IMR-90 (cell line): ENCODE data around the gene ATXN7L3. TPM values are rescaled to one million over a fixed set of nuclear protein-coding genes. Genes with fewer than 3 reads are reported as not detected.
A peak's percentile ranks its signal among the peaks of the same experiment; 100 is the strongest.

ENCODE experiments used
- ATAC-seq: fragments of 200-7000 bp; cut with Tn5 transposase; 2 replicates; pipeline ENCODE4 v1.9.1; 2020; ENCODE audit warnings: low read depth, mild to moderate bottlenecking, moderate library complexity
- BruUV-seq: library from RNA; stranded (reverse); fragments of 400-500 nt; replicated peaks from 2 replicates; lab custom pipeline; 2021; lab: Mats Ljungman, UMichigan
- CTCF ChIA-PET: fragments of 300-600 bp; formaldehyde crosslinking; extraction: SDS; loops from one replicate; lab custom pipeline; 2021; ENCODE audit warnings: antibody characterized with exemption; lab: Yijun Ruan, JAX
- POLR2A ChIA-PET: fragments of 300-600 bp; sonication (Branson Sonifier 250); formaldehyde crosslinking; loops from one replicate; lab custom pipeline; 2022; ENCODE audit warnings: antibody characterized with exemption; ENCODE audit not compliant: unreplicated experiment; lab: Charles Lee
- DNase-seq: peaks from one replicate; pipeline ENCODE4 v3.0.0; 2013
- H2AFZ ChIP-seq: replicated peaks from 2 replicates; pipeline ENCODE3; 2013; ENCODE audit warnings: low read length, mild to moderate bottlenecking; ENCODE audit not compliant: poor library complexity
- H2AK5ac ChIP-seq: 2 replicates; pipeline ENCODE4 v1.6.1; 2013; ENCODE audit warnings: low read depth, low read length, inconsistent platforms
- H2AK9ac ChIP-seq: replicated peaks from 2 replicates; pipeline ENCODE3; 2013; ENCODE audit warnings: mild to moderate bottlenecking, low read depth, low read length, moderate library complexity; ENCODE audit not compliant: poor library complexity
- H2BK120ac ChIP-seq: 2 replicates; pipeline ENCODE4 v1.6.1; 2013; ENCODE audit warnings: low read depth, low read length, inconsistent platforms
- H2BK15ac ChIP-seq: 3 replicates; pipeline ENCODE4 v1.6.1; 2013; ENCODE audit warnings: low read depth, low read length, inconsistent platforms
- H2BK20ac ChIP-seq: 2 replicates; pipeline ENCODE4 v1.6.1; 2013; ENCODE audit warnings: low read depth, mild to moderate bottlenecking, inconsistent platforms, low read length, moderate library complexity
- H2BK5ac ChIP-seq: 2 replicates; pipeline ENCODE4 v1.6.1; 2013; ENCODE audit warnings: mild to moderate bottlenecking, low read depth, low read length, inconsistent platforms; ENCODE audit not compliant: poor library complexity, severe bottlenecking
- H3K14ac ChIP-seq: replicated peaks from 2 replicates; pipeline ENCODE4 v1.6.1; 2013; ENCODE audit warnings: low read depth, low read length, inconsistent platforms
- H3K18ac ChIP-seq: 2 replicates; pipeline ENCODE4 v1.6.1; 2013; ENCODE audit warnings: low read depth, low read length, control low read depth
- H3K23ac ChIP-seq: 2 replicates; pipeline ENCODE4 v1.6.1; 2013; ENCODE audit warnings: low read depth, low read length, inconsistent platforms
- H3K27ac ChIP-seq: 2 replicates; pipeline ENCODE4 v1.5.1; 2013; ENCODE audit warnings: mild to moderate bottlenecking, control low read depth, low read length; ENCODE audit not compliant: insufficient read depth
- H3K27me3 ChIP-seq: 2 replicates; pipeline ENCODE4 v1.6.1; 2013; ENCODE audit warnings: low read length; ENCODE audit not compliant: control insufficient read depth, insufficient read depth
- H3K36me3 ChIP-seq: 2 replicates; pipeline ENCODE4 v1.6.1; 2013; ENCODE audit warnings: low read length, mixed read lengths; ENCODE audit not compliant: control insufficient read depth, insufficient read depth
- H3K4ac ChIP-seq: 2 replicates; pipeline ENCODE4 v1.6.1; 2013; ENCODE audit warnings: low read depth, low read length, inconsistent platforms
- H3K4me1 ChIP-seq: 2 replicates; pipeline ENCODE4 v1.6.1; 2013; ENCODE audit warnings: low read length, mixed read lengths; ENCODE audit not compliant: control insufficient read depth, insufficient read depth
- H3K4me2 ChIP-seq: 2 replicates; pipeline ENCODE4 v1.6.1; 2013; ENCODE audit warnings: low read depth, mild to moderate bottlenecking, control low read depth, low read length, moderate library complexity
- H3K4me3 ChIP-seq: 2 replicates; pipeline ENCODE4 v1.5.1; 2013; ENCODE audit warnings: low read depth, mild to moderate bottlenecking, control low read depth, low read length, moderate library complexity; ENCODE audit not compliant: insufficient read depth
- H3K56ac ChIP-seq: 2 replicates; pipeline ENCODE4 v1.6.1; 2013; ENCODE audit warnings: low read length, inconsistent platforms; ENCODE audit not compliant: insufficient read depth; ENCODE audit errors: extremely low read depth
- H3K79me1 ChIP-seq, 2 experiments: 2 replicates each; pipeline ENCODE4 v1.6.1; 2013; ENCODE audit warnings: low read length in 2 of 2, inconsistent platforms in 1 of 2, low read depth in 1 of 2
- H3K9ac ChIP-seq: 2 replicates; pipeline ENCODE4 v1.6.1; 2013; ENCODE audit warnings: low read depth, low read length, control low read depth
- H3K9me1 ChIP-seq: 2 replicates; pipeline ENCODE4 v1.6.1; 2013; ENCODE audit warnings: low read length, inconsistent platforms; ENCODE audit not compliant: insufficient read depth
- H3K9me3 ChIP-seq: 2 replicates; pipeline ENCODE4 v1.6.1; 2013; ENCODE audit warnings: low read length; ENCODE audit not compliant: control insufficient read depth, insufficient read depth
- H4K20me1 ChIP-seq: 2 replicates; pipeline ENCODE4 v1.6.1; 2013; ENCODE audit warnings: low read length, inconsistent platforms; ENCODE audit not compliant: insufficient read depth
- H4K5ac ChIP-seq: 2 replicates; pipeline ENCODE4 v1.6.1; 2013; ENCODE audit warnings: mild to moderate bottlenecking, low read depth, low read length, control low read depth
- H4K8ac ChIP-seq, 2 experiments: 2 replicates each; pipeline ENCODE4 v1.6.1; 2013; ENCODE audit warnings: low read depth in 2 of 2, low read length in 2 of 2, control low read depth in 1 of 2, inconsistent platforms in 1 of 2
- H4K91ac ChIP-seq: 2 replicates; pipeline ENCODE4 v1.6.1; 2013; ENCODE audit warnings: low read depth, low read length, inconsistent platforms; ENCODE audit not compliant: insufficient read depth
- CEBPB ChIP-seq: IDR thresholded peaks from 2 replicates; pipeline ENCODE4 v1.6.1; 2012; ENCODE audit warnings: low read depth, low read length, improper control_type of control experiment
- CHD1 ChIP-seq: IDR thresholded peaks from 2 replicates; pipeline ENCODE4 v1.6.1; 2012; ENCODE audit warnings: low read depth, low read length, improper control_type of control experiment
- MXI1 ChIP-seq: IDR thresholded peaks from 2 replicates; pipeline ENCODE4 v1.6.1; 2012; ENCODE audit warnings: low read depth, mild to moderate bottlenecking, low read length, moderate library complexity, borderline replicate concordance
- WGBS, 2 experiments: methylation state at CpG; one replicate each; pipeline versions ENCODE4 v1.1.5 to v1.1.7; 2013; ENCODE audit warnings: missing lambda C conversion rate in 2 of 2; ENCODE audit not compliant: insufficient read length in 1 of 2; ENCODE audit errors: extremely low coverage in 2 of 2; 5-methylcytosine and 5-hydroxymethylcytosine counted together
- dilution Hi-C: fragments of 300-500 bp; cut with HindIII; formaldehyde crosslinking; loops from one replicate; pipeline ENCODE4 v1.14.3; 2018; ENCODE audit warnings: low sequenced_read_pairs; ENCODE audit not compliant: unreplicated experiment
- in situ Hi-C: fragments of 300-500 bp; cut with MboI; formaldehyde crosslinking; loops from 3 replicates; pipeline ENCODE4 v1.14.3; 2019; ENCODE audit warnings: low sequenced_read_pairs, inconsistent platforms, mixed read lengths
- intact Hi-C: fragments of 100-400 bp; cut with micrococcal nuclease; formaldehyde crosslinking; loops from 2 replicates; pipeline ENCODE4 v1.10.0; 2022
- polyA plus RNA-seq, 3 experiments: library from polyadenylated mRNA; depleted of rRNA; stranded (reverse); fragments of >200 nt; gene quantifications; 2 replicates each; pipeline ENCODE4 v1.2.3, GENCODE V29; 2012; ENCODE audit warnings: low replicate concordance in 1 of 3
- total RNA-seq: library from RNA; depleted of rRNA; stranded (reverse); fragments of >200 nt; gene quantifications from 2 replicates; pipeline ENCODE4 v1.2.3, GENCODE V29; 2012

Gene ATXN7L3
- total and polyA plus RNA-seq, 2 of the 4 experiments (the other 2 are of a cell fraction), result 17.2 to 40.9 TPM

GRCh38 chr17:44220213-44221083, 20.8 kb upstream of the ATXN7L3 start:
- Histone ChIP-seq H4K91ac (peak overlapping the region; percentile 21), H2AFZ (peak overlapping the region; percentile 93), H3K27ac (peak overlapping the region; percentile 92), H2AK5ac (peak overlapping the region; percentile 93), H3K27me3 (no peaks in the 10 kb centered on the region), H3K4ac (peak overlapping the region; percentile 72), H3K9ac (peak overlapping the region; percentile 92), H3K4me2 (peak overlapping the region; percentile 97), H2AK9ac (peak overlapping the region; percentile 92), H4K5ac (no peak overlapping the region), H3K4me3 (peak overlapping the region; percentile 93), H3K9me1 (peaks cover 20% of the 10 kb centered on the region), H4K20me1 (peaks cover 22% of the 10 kb centered on the region), H3K79me1 (peaks cover 25 to 52% of the 10 kb centered on the region in 2 experiments), H2BK120ac (peak overlapping the region; percentile 52), H2BK5ac (peak overlapping the region; percentile 86), H3K36me3 (peaks cover 15% of the 10 kb centered on the region), H3K14ac (peak overlapping the region; percentile 68), H2BK15ac (no peak overlapping the region), H3K18ac (peak overlapping the region; percentile 61; the same call in 1 of the 2 replicates), H3K9me3 (no peaks in the 10 kb centered on the region), H4K8ac (peak overlapping the region in 1 of 2 experiments; percentile 49; a peak in 1 of 4 replicates), H3K23ac (peak overlapping the region; percentile 64; the same call in 1 of the 2 replicates), H3K4me1 (peaks cover 15% of the 10 kb centered on the region), H3K56ac (peak overlapping the region; percentile 69), H2BK20ac (no peak overlapping the region)
- no TSS peak for BruUV-seq
- peak; percentile 44 for DNase-seq
- ChIA-PET CTCF (interaction anchor here (0.8 to 1.4 kb wide), 3 partner anchors 10 to 139 kb away, joined by 3 to 7 read pairs (median 5); no protein-coding TSS in a partner anchor), POLR2A (interaction anchor here (0.5 to 1.5 kb wide), 7 partner anchors 9 to 512 kb away, joined by 3 to 8 read pairs (median 4); no protein-coding TSS in a partner anchor)
- TF ChIP-seq CHD1 (0 out of 2 replicates have a peak, but pooled peaks have one; percentile 54), CEBPB (no peak), MXI1 (peak; percentile 27; the same call in 1 of the 2 replicates)
- in situ Hi-C loops, result loop anchor here (5.0 to 25.0 kb wide), 3 partner anchors 107 to 417 kb away; partner anchors contain the start of gene GPATCH8
- peak; percentile 10 for ATAC-seq
- WGBS, 2 experiments, result 0% methylated on average over 35 of the region's 108 CpGs; no CpG with 5 or more reads in 1 of the 2 experiments
- intact Hi-C loops, result loop anchor here (5.0 kb wide), 2 partner anchors 87 to 417 kb away; partner anchors contain the start of gene RUNDC3A
- dilution Hi-C loops, result no loop called here
